ENCODE measurements around the gene NCAPG2. TPM values are rescaled to one million over a fixed set of nuclear protein-coding genes. Genes with fewer than 3 reads are reported as not detected.

NCAPG2 gene
- total RNA-seq, 1 donor from 2014 or later = 46.1 TPM

DNA sequence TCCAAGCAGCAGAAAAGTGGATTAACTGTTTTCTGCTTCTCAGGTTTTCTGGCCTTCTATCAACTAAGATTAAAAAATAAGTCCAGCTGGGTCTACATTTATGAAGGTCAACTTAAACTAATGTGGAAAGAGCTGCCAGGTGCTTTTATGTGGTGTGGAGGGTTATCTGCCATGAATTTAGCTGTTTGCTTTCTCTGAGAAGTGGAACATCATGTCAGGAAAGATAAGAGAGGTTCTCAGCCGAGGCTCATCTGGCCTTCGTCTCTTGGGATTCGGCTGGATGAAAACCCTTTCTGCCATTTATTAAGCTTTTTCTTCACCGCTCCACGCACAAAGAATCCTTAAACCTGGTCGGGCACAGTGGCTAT is 122.5 kb downstream of the NCAPG2 start:
- H3K9me3 Mint-ChIP-seq = no peaks in the 10 kb centered on the region
- DNase-seq (ENCODE audit: extremely low spot score, unreplicated experiment) = no peak
- peak overlapping the region; percentile 85 for H3K27ac Mint-ChIP-seq
- TF ChIP-seq, protein P1, sequence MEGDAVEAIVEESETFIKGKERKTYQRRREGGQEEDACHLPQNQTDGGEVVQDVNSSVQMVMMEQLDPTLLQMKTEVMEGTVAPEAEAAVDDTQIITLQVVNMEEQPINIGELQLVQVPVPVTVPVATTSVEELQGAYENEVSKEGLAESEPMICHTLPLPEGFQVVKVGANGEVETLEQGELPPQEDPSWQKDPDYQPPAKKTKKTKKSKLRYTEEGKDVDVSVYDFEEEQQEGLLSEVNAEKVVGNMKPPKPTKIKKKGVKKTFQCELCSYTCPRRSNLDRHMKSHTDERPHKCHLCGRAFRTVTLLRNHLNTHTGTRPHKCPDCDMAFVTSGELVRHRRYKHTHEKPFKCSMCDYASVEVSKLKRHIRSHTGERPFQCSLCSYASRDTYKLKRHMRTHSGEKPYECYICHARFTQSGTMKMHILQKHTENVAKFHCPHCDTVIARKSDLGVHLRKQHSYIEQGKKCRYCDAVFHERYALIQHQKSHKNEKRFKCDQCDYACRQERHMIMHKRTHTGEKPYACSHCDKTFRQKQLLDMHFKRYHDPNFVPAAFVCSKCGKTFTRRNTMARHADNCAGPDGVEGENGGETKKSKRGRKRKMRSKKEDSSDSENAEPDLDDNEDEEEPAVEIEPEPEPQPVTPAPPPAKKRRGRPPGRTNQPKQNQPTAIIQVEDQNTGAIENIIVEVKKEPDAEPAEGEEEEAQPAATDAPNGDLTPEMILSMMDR (conservative IDR thresholded peaks at IDR 0.05) = no peak
- no peak overlapping the region for H3K4me3 Mint-ChIP-seq
- no peaks in the 10 kb centered on the region for H3K36me3 Mint-ChIP-seq
- H3K4me1 Mint-ChIP-seq (ENCODE audit: unreplicated experiment) = no peaks in the 10 kb centered on the region
- H3K27me3 Mint-ChIP-seq = peaks cover 37% of the 10 kb centered on the region

DNA sequence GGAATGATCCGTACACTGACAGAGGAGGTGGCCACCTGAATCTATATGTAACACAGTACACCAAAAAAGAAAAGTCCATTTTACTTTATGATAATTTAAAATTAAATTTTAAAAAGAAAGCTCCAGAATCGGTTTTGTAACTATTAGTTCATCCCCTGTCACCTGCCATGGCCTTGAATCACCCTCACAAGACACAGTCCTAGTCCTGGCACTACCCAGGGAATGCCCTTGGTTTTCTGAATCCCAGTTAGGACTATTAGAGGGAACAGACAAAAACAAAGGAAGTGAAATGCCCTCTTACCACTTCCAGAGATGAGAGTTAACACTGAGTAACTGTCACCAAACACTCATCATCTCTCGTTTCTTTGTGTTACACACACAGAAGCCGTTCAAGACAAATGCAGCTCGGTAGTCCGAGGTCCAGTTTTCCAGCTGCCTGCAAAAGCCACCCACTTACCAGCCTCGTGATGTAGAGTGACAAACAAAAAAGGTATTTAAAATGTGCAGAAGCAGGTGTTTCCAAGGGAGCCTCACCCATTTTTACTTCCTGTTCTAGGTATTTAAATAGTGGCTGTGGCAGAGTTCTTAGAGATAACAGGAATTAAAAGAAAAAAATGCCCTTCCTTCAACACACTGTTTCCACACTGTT is 123.0 kb downstream of the NCAPG2 start:
- H3K27ac Mint-ChIP-seq = peak overlapping the region; percentile 85
- peak overlapping the region; percentile 28 for H3K4me3 Mint-ChIP-seq
- no peak for DNase-seq (ENCODE audit: extremely low spot score, unreplicated experiment)
- no peaks in the 10 kb centered on the region for H3K36me3 Mint-ChIP-seq
- H3K27me3 Mint-ChIP-seq = peaks cover 37% of the 10 kb centered on the region
- TF ChIP-seq, protein P1 (conservative IDR thresholded peaks at IDR 0.05) = no peak
- no peaks in the 10 kb centered on the region for H3K9me3 Mint-ChIP-seq
- H3K4me1 Mint-ChIP-seq (ENCODE audit: unreplicated experiment) = no peaks in the 10 kb centered on the region

Small RNA genes within 50 kb of the gene (microRNA-seq; reads per million reads assigned to microRNA genes)
- gene MIR5707 = not detected

Other genes with a start within 250 kb of the NCAPG2 start
- gene PTPRN2, start 117.0 kb downstream of the NCAPG2 start, total RNA-seq (ENCODE audit: low replicate concordance) = 15.4 and 16.2 TPM in 2 replicates
- 42.1 and 89.4 TPM in 2 replicates for gene ESYT2, start 124.7 kb upstream of the NCAPG2 start, total RNA-seq (ENCODE audit: low replicate concordance)
- 26.7 and 33.6 TPM in 2 replicates for gene DYNC2I1, start 151.8 kb upstream of the NCAPG2 start, total RNA-seq (ENCODE audit: low replicate concordance)

Data from type B pancreatic cell (in vitro differentiated cells).